B cell (primary cell): ENCODE results near the gene PRXL2A.

Experiments used
- EZH2 ChIP-seq: IDR thresholded peaks from 2 replicates; pipeline ENCODE4 v1.6.1; 2012; ENCODE audit warnings: borderline replicate concordance, low read depth, mild to moderate bottlenecking, moderate library complexity, low read length; ENCODE audit not compliant: insufficient read depth, poor library complexity, severe bottlenecking
- TF ChIP-seq, protein P1 (sequence below): fragments of 200-600 bp; IDR thresholded peaks from one replicate; pipeline ENCODE4 v1.8.0; 2022; ENCODE audit warnings: antibody characterized with exemption, mild to moderate bottlenecking

DNA sequence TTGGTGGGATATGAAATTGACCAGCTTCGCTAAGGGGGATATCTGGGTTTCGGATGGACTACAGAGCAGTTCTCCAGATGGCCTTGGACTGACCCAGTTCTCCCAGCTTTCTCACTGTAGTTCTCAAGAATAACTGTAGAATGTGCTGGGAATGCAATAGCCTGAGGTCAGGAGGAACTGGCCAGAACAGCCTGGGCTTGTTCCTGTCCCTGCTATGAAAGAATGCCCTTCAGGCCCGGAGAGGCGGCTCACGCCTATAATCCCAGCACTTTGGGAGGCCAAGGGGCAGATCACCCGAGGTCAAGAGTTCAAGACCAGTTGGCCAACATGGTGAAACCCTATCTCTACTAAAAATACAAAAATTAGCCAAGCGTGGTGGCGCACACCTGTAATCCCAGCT lies 33.5 kb downstream of the PRXL2A start:
- TF ChIP-seq, protein P1, sequence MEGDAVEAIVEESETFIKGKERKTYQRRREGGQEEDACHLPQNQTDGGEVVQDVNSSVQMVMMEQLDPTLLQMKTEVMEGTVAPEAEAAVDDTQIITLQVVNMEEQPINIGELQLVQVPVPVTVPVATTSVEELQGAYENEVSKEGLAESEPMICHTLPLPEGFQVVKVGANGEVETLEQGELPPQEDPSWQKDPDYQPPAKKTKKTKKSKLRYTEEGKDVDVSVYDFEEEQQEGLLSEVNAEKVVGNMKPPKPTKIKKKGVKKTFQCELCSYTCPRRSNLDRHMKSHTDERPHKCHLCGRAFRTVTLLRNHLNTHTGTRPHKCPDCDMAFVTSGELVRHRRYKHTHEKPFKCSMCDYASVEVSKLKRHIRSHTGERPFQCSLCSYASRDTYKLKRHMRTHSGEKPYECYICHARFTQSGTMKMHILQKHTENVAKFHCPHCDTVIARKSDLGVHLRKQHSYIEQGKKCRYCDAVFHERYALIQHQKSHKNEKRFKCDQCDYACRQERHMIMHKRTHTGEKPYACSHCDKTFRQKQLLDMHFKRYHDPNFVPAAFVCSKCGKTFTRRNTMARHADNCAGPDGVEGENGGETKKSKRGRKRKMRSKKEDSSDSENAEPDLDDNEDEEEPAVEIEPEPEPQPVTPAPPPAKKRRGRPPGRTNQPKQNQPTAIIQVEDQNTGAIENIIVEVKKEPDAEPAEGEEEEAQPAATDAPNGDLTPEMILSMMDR = no peak
- TF ChIP-seq EZH2 = no peak
